ENCODE data around the gene MYO9A.

The MYO9A gene

DNA sequence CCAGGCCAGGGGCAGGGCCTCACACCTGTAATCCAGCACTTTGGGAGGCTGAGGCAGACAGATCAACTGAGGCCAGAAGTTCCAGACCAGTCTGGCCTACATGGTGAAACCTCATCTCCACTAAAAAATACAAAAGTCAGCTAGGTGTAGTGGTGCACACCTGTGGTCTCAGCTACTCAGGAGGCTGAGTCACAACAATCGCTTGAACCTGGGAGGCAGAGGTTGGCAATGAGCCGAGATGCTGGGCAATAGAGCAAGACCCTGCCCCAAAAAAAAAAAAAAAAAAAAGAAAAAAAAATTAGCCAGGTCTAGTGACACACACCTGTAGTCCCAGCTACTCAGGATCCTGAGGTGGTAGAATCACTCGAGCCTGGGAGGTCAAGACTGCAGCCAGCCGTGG, 18.8 kb downstream of the MYO9A start:
- H3K36me3 ChIP-seq (ENCODE audit: low read depth): peaks cover 2% of the 10 kb centered on the region; the same call in 1 of the 2 replicates
- H3K4me1 ChIP-seq (ENCODE audit: insufficient read depth, poor library complexity, severe bottlenecking): no peaks in the 10 kb centered on the region
- TF ChIP-seq, protein P1, sequence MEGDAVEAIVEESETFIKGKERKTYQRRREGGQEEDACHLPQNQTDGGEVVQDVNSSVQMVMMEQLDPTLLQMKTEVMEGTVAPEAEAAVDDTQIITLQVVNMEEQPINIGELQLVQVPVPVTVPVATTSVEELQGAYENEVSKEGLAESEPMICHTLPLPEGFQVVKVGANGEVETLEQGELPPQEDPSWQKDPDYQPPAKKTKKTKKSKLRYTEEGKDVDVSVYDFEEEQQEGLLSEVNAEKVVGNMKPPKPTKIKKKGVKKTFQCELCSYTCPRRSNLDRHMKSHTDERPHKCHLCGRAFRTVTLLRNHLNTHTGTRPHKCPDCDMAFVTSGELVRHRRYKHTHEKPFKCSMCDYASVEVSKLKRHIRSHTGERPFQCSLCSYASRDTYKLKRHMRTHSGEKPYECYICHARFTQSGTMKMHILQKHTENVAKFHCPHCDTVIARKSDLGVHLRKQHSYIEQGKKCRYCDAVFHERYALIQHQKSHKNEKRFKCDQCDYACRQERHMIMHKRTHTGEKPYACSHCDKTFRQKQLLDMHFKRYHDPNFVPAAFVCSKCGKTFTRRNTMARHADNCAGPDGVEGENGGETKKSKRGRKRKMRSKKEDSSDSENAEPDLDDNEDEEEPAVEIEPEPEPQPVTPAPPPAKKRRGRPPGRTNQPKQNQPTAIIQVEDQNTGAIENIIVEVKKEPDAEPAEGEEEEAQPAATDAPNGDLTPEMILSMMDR (IDR thresholded peaks at IDR 0.05; ENCODE audit: poor library complexity, severe bottlenecking): no peak
- no peak for DNase-seq (ENCODE audit: low spot score)
- no peaks in the 10 kb centered on the region for H3K9me3 ChIP-seq (ENCODE audit: severe bottlenecking)
- H3K27me3 ChIP-seq (ENCODE audit: insufficient read depth, poor library complexity, severe bottlenecking): no peaks in the 10 kb centered on the region
- no peak overlapping the region for H3K27ac ChIP-seq (ENCODE audit: poor library complexity, severe bottlenecking)
- no peak overlapping the region for H3K4me3 ChIP-seq (ENCODE audit: severe bottlenecking)
- ATAC-seq (ENCODE audit: low read depth): no peak

DNA sequence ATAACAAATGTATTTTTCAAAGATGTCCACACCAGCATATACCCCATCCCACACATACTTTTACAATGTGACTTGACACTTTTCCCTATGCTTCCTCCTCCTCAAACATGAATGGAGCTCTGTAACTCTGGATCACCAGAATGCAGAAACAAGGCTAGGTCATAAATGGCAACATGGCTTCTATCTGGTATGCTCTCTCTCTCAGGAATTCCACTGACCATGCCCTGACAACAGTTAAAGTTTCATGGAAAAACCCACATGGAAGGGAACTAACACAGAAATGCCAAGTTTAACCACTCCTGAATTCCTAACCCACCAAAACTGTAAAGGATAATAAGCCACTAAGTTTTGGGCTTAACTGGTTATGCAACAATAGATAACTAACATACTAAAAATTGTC, 19.9 kb downstream of the MYO9A start:
- ATAC-seq (ENCODE audit: low read depth) (no peak), DNase-seq (ENCODE audit: low spot score) (no peak)
- Histone ChIP-seq H3K27ac (ENCODE audit: poor library complexity, severe bottlenecking) (no peak overlapping the region), H3K4me1 (ENCODE audit: insufficient read depth, poor library complexity, severe bottlenecking) (no peaks in the 10 kb centered on the region), H3K9me3 (ENCODE audit: severe bottlenecking) (no peaks in the 10 kb centered on the region), H3K36me3 (ENCODE audit: low read depth) (peaks cover 3% of the 10 kb centered on the region; the same call in 1 of the 2 replicates), H3K4me3 (ENCODE audit: severe bottlenecking) (no peak overlapping the region), H3K27me3 (ENCODE audit: insufficient read depth, poor library complexity, severe bottlenecking) (no peaks in the 10 kb centered on the region)
- TF ChIP-seq, protein P1 (IDR thresholded peaks at IDR 0.05; ENCODE audit: poor library complexity, severe bottlenecking): no peak

DNA sequence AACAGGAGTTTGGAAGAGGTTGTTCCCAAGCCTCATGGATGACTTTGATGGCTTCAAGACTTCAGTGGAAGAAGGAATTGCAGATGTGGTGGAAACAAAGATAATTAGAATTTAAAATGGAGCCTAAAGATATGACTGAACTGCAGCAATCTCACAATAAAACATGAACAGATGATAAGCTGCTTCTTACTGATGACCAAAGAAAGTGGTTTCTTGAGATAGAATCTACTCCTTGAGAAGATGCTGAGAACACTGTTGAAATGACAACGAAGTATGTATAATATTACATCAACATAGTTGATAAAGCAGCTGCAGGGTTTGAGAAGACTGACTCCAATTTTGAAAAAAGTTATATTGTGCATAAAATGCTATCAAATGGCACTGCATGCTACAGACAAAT, 21.2 kb downstream of the MYO9A start:
- no peaks in the 10 kb centered on the region for H3K27me3 ChIP-seq (ENCODE audit: insufficient read depth, poor library complexity, severe bottlenecking)
- H3K9me3 ChIP-seq (ENCODE audit: severe bottlenecking): no peaks in the 10 kb centered on the region
- no peak for DNase-seq (ENCODE audit: low spot score)
- H3K4me3 ChIP-seq (ENCODE audit: severe bottlenecking): no peak overlapping the region
- peaks cover 7% of the 10 kb centered on the region; the same call in 1 of the 2 replicates for H3K36me3 ChIP-seq (ENCODE audit: low read depth)
- H3K27ac ChIP-seq (ENCODE audit: poor library complexity, severe bottlenecking): no peak overlapping the region
- H3K4me1 ChIP-seq (ENCODE audit: insufficient read depth, poor library complexity, severe bottlenecking): no peaks in the 10 kb centered on the region
- no peak for ATAC-seq (ENCODE audit: low read depth)
- TF ChIP-seq, protein P1 (IDR thresholded peaks at IDR 0.05; ENCODE audit: poor library complexity, severe bottlenecking): no peak

DNA sequence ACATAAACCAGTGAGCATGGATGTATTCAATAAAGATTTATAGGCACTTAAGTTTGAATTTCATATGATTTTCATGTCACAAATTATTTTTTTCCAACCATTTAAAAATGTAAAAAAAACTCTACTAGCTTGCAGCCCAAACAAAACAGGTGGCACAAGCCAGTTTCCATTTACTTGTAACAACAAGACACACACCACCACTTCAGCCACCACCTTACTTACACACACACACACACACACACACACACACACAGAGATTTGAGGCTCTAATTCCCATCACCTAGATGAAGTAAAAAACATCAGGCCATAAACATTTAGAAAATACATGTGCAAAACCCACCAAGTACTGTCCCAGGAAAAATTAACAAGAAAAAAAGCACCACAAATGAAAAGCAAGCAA, 25.3 kb downstream of the MYO9A start:
- Histone ChIP-seq H3K27ac (ENCODE audit: poor library complexity, severe bottlenecking) (no peak overlapping the region), H3K27me3 (ENCODE audit: insufficient read depth, poor library complexity, severe bottlenecking) (no peaks in the 10 kb centered on the region), H3K4me1 (ENCODE audit: insufficient read depth, poor library complexity, severe bottlenecking) (no peaks in the 10 kb centered on the region), H3K9me3 (ENCODE audit: severe bottlenecking) (no peaks in the 10 kb centered on the region), H3K36me3 (ENCODE audit: low read depth) (peaks cover 15% of the 10 kb centered on the region), H3K4me3 (ENCODE audit: severe bottlenecking) (no peak overlapping the region)
- no peak for ATAC-seq (ENCODE audit: low read depth)
- TF ChIP-seq, protein P1 (IDR thresholded peaks at IDR 0.05; ENCODE audit: poor library complexity, severe bottlenecking): no peak
- no peak for DNase-seq (ENCODE audit: low spot score)

DNA sequence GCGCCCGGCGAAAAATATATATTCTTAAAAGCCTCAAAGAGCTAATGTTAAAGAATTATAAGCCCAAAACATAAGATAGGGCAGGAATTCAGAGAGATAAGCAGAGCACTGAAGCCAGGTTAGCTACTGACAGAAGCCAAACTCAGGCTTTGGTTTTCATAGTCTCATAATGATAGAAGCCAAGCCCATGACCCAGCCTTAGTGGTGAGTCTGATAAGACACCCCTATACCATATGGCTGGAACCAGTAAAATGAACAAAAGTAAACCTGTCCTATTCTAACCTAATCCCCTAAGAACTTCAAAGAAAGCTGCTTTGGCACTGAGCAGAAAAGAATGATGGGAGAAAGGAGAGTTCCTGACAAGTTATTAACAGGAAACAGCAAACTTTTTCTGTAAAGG, 25.9 kb downstream of the MYO9A start:
- Histone ChIP-seq H3K36me3 (ENCODE audit: low read depth) (peaks cover 15% of the 10 kb centered on the region), H3K4me3 (ENCODE audit: severe bottlenecking) (no peak overlapping the region), H3K4me1 (ENCODE audit: insufficient read depth, poor library complexity, severe bottlenecking) (no peaks in the 10 kb centered on the region), H3K27ac (ENCODE audit: poor library complexity, severe bottlenecking) (no peak overlapping the region), H3K27me3 (ENCODE audit: insufficient read depth, poor library complexity, severe bottlenecking) (no peaks in the 10 kb centered on the region), H3K9me3 (ENCODE audit: severe bottlenecking) (no peaks in the 10 kb centered on the region)
- no peak for DNase-seq (ENCODE audit: low spot score)
- no peak for ATAC-seq (ENCODE audit: low read depth)
- TF ChIP-seq, protein P1 (IDR thresholded peaks at IDR 0.05; ENCODE audit: poor library complexity, severe bottlenecking): no peak
